ENCODE data around the gene RALGPS2.

- TF ChIP-seq CTCF (conservative IDR thresholded peaks at IDR 0.05; ENCODE audit: low read length) = no peak
- TF ChIP-seq EZH2phosphoT487 (IDR thresholded peaks at IDR 0.05; ENCODE audit: borderline replicate concordance, low read depth, low read length) = no peak
These were observed 222.0 kb downstream of the RALGPS2 start for GRCh38 chr1:178946855-178947676.
